Activated naive CD4-positive, alpha-beta T cell treated with anti-CD3 and anti-CD28 coated beads for 36 hours (primary cell): ENCODE results near the gene SSBP4. TPM values are rescaled to one million over a fixed set of nuclear protein-coding genes. Genes with fewer than 3 reads are reported as not detected.
A peak's percentile ranks its signal among the peaks of the same experiment; 100 is the strongest.
"Not testable (repeated sequence)": the region's sequence is repeated elsewhere in the genome, so short reads cannot be mapped to it uniquely, and the experiment has no call there.

ENCODE experiments used
- CTCF ChIA-PET: fragments of 350-600 bp; sonication (Branson Sonifier 250); formaldehyde crosslinking; loops from one replicate; lab custom pipeline; 2021; ENCODE audit warnings: antibody characterized with exemption; lab: Charles Lee
- DNase-seq: peaks from one replicate; pipeline ENCODE4 v3.0.0-alpha.2; 2020
- H3K27ac Mint-ChIP-seq: one replicate; pipeline ENCODE4 v1.8.0; 2021; ENCODE audit warnings: mild to moderate bottlenecking, mixed read lengths
- H3K27me3 Mint-ChIP-seq: one replicate; pipeline ENCODE4 v1.8.0; 2021; ENCODE audit warnings: low read depth, mixed read lengths
- H3K36me3 Mint-ChIP-seq: one replicate; pipeline ENCODE4 v1.8.0; 2021; ENCODE audit warnings: low read depth, mixed read lengths
- H3K4me1 Mint-ChIP-seq: one replicate; pipeline ENCODE4 v1.8.0; 2021; ENCODE audit warnings: low read depth, mixed read lengths
- H3K4me3 Mint-ChIP-seq: one replicate; pipeline ENCODE4 v1.8.0; 2021; ENCODE audit warnings: mild to moderate bottlenecking, moderate library complexity, mixed read lengths
- H3K9me3 Mint-ChIP-seq: one replicate; pipeline ENCODE4 v1.8.0; 2021; ENCODE audit warnings: mixed read lengths
- intact Hi-C: fragments of 100-400 bp; cut with micrococcal nuclease; formaldehyde crosslinking; loops from one replicate; pipeline ENCODE4 v1.15.1; 2023
- total RNA-seq, 2 experiments: library from RNA; stranded (reverse); gene quantifications; one replicate each; pipeline ENCODE4 v1.2.3, GENCODE V29; 2021

Gene SSBP4
- 10 to 100 TPM; 62.6 to 71.4 TPM for total RNA-seq

- DNase-seq: peak; percentile 64
- Mint-ChIP-seq H3K4me3 (peak within 1 kb of the TSS; percentile 82), H3K27ac (peak within 1 kb of the TSS; percentile 56), H3K36me3 (peaks cover 2% of the 10 kb centered on the region), H3K9me3 (no peaks in the 10 kb centered on the region), H3K27me3 (peaks cover 32% of the 10 kb centered on the region), H3K4me1 (peaks cover 73% of the 10 kb centered on the region)
- CTCF ChIA-PET: interaction anchor here (0.7 to 2.8 kb wide), 7 partner anchors 9 to 153 kb away, joined by 3 to 16 read pairs (median 4); partner anchors contain the start of gene UBA52
- intact Hi-C loops: loop anchor here (2.0 to 5.0 kb wide), 2 partner anchors 127 to 140 kb away; no protein-coding TSS in a partner anchor
Observed at GRCh38 chr19:18419195-18419698, at the start of gene SSBP4. Gene SSBP4, plus strand, starts transcription at chr19:18419398. Its CDS starts 251 bp downstream, at chr19:18419649.

- Mint-ChIP-seq H3K27me3 (no peaks in the 10 kb centered on the region), H3K4me1 (peaks cover 9% of the 10 kb centered on the region), H3K9me3 (no peaks in the 10 kb centered on the region), H3K27ac (peak overlapping the region; percentile 71), H3K36me3 (no peaks in the 10 kb centered on the region), H3K4me3 (no peak overlapping the region)
- no peak for DNase-seq
- CTCF ChIA-PET: interaction anchor here (1.3 kb wide), 1 partner anchor 15 kb away, joined by 3 read pairs; no protein-coding TSS in a partner anchor
- intact Hi-C loops: no loop called here
Observed at GRCh38 chr19:18373407-18373891, 45.7 kb upstream of the SSBP4 start.

- H3K9me3 Mint-ChIP-seq: no peaks in the 10 kb centered on the region
- intact Hi-C loops: no loop called here
- CTCF ChIA-PET: interaction anchor here (1.3 kb wide), 1 partner anchor 15 kb away, joined by 3 read pairs; no protein-coding TSS in a partner anchor
- DNase-seq: peak; percentile 81
- H3K27ac Mint-ChIP-seq: peak overlapping the region; percentile 71
- H3K36me3 Mint-ChIP-seq: no peaks in the 10 kb centered on the region
- no peak overlapping the region for H3K4me3 Mint-ChIP-seq
- no peaks in the 10 kb centered on the region for H3K27me3 Mint-ChIP-seq
- H3K4me1 Mint-ChIP-seq: peaks cover 9% of the 10 kb centered on the region
Observed at GRCh38 chr19:18373892-18374629, 45.1 kb upstream of the SSBP4 start.

GRCh38 chr19:18377026-18377425, 42.2 kb upstream of the SSBP4 start:
- no peaks in the 10 kb centered on the region for H3K36me3 Mint-ChIP-seq
- H3K4me1 Mint-ChIP-seq: peaks cover 9% of the 10 kb centered on the region
- H3K9me3 Mint-ChIP-seq: no peaks in the 10 kb centered on the region
- no peak overlapping the region for H3K4me3 Mint-ChIP-seq
- H3K27me3 Mint-ChIP-seq: peaks cover 2% of the 10 kb centered on the region
- intact Hi-C loops: no loop called here
- CTCF ChIA-PET: no interaction called here
- no peak for DNase-seq
- H3K27ac Mint-ChIP-seq: no peak overlapping the region

- Mint-ChIP-seq H3K9me3 (no peaks in the 10 kb centered on the region), H3K36me3 (no peaks in the 10 kb centered on the region), H3K27me3 (peaks cover 5% of the 10 kb centered on the region), H3K4me1 (no peaks in the 10 kb centered on the region), H3K27ac (no peak overlapping the region), H3K4me3 (no peak overlapping the region)
- intact Hi-C loops: no loop called here
- DNase-seq: no peak
- CTCF ChIA-PET: interaction anchor here (0.6 to 1.3 kb wide), 4 partner anchors 10 to 640 kb away, joined by 3 to 4 read pairs (median 3); no protein-coding TSS in a partner anchor
Observed at GRCh38 chr19:18379803-18380747, 39.1 kb upstream of the SSBP4 start.

GRCh38 chr19:18380843-18381242, 38.4 kb upstream of the SSBP4 start:
- Mint-ChIP-seq H3K4me1 (no peaks in the 10 kb centered on the region), H3K27ac (no peak overlapping the region), H3K9me3 (no peaks in the 10 kb centered on the region), H3K36me3 (no peaks in the 10 kb centered on the region), H3K27me3 (peaks cover 12% of the 10 kb centered on the region), H3K4me3 (no peak overlapping the region)
- intact Hi-C loops: no loop called here
- CTCF ChIA-PET: interaction anchor here (0.6 to 1.3 kb wide), 5 partner anchors 9 to 640 kb away, joined by 3 to 5 read pairs (median 3); no protein-coding TSS in a partner anchor
- DNase-seq: no peak

GRCh38 chr19:18383622-18384021, 35.6 kb upstream of the SSBP4 start:
- H3K27me3 Mint-ChIP-seq: peaks cover 29% of the 10 kb centered on the region
- H3K9me3 Mint-ChIP-seq, H3K4me1 Mint-ChIP-seq, H3K27ac Mint-ChIP-seq, DNase-seq, H3K36me3 Mint-ChIP-seq, intact Hi-C loops, CTCF ChIA-PET, H3K4me3 Mint-ChIP-seq: not testable (repeated sequence)

- H3K27me3 Mint-ChIP-seq: peaks cover 35% of the 10 kb centered on the region
- H3K9me3 Mint-ChIP-seq: no peaks in the 10 kb centered on the region
- CTCF ChIA-PET: interaction anchor here (0.7 kb wide), 1 partner anchor 132 kb away, joined by 3 read pairs; no protein-coding TSS in a partner anchor
- H3K4me1 Mint-ChIP-seq: no peaks in the 10 kb centered on the region
- H3K36me3 Mint-ChIP-seq: no peaks in the 10 kb centered on the region
- intact Hi-C loops: no loop called here
- DNase-seq: no peak
- no peak overlapping the region for H3K27ac Mint-ChIP-seq
- no peak overlapping the region for H3K4me3 Mint-ChIP-seq
Observed at GRCh38 chr19:18384775-18385174, 34.4 kb upstream of the SSBP4 start.

- H3K36me3 Mint-ChIP-seq: no peaks in the 10 kb centered on the region
- no peaks in the 10 kb centered on the region for H3K9me3 Mint-ChIP-seq
- DNase-seq: no peak
- CTCF ChIA-PET: interaction anchor here (0.7 to 1.3 kb wide), 4 partner anchors 26 to 132 kb away, joined by 3 to 5 read pairs (median 4); no protein-coding TSS in a partner anchor
- no peak overlapping the region for H3K4me3 Mint-ChIP-seq
- H3K4me1 Mint-ChIP-seq: no peaks in the 10 kb centered on the region
- no peak overlapping the region for H3K27ac Mint-ChIP-seq
- H3K27me3 Mint-ChIP-seq: peaks cover 32% of the 10 kb centered on the region
- intact Hi-C loops: no loop called here
Observed at GRCh38 chr19:18385359-18385674, 33.9 kb upstream of the SSBP4 start.

- CTCF ChIA-PET: interaction anchor here (0.8 to 1.3 kb wide), 4 partner anchors 25 to 113 kb away, joined by 3 to 5 read pairs (median 4); no protein-coding TSS in a partner anchor
- peaks cover 32% of the 10 kb centered on the region for H3K27me3 Mint-ChIP-seq
- DNase-seq: peak; percentile 56
- H3K36me3 Mint-ChIP-seq: no peaks in the 10 kb centered on the region
- no peaks in the 10 kb centered on the region for H3K4me1 Mint-ChIP-seq
- H3K4me3 Mint-ChIP-seq: no peak within 1 kb of the TSS
- H3K9me3 Mint-ChIP-seq: no peaks in the 10 kb centered on the region
- H3K27ac Mint-ChIP-seq: no peak within 1 kb of the TSS
- intact Hi-C loops: no loop called here
Observed at GRCh38 chr19:18385675-18386542, 33.3 kb upstream of the SSBP4 start, which contains the start of gene GDF15. Gene GDF15, plus strand, starts transcription at chr19:18386158. Its CDS starts 32 bp downstream, at chr19:18386190.
